H9 (cell line): ENCODE measurements around the gene RPL12. TPM values are rescaled to one million over a fixed set of nuclear protein-coding genes. Genes with fewer than 3 reads are reported as not detected.

Experiments
- DNase-seq: peaks from one replicate; pipeline ENCODE4 v3.0.0-alpha.2; 2017
- H2AFZ ChIP-seq: one replicate; pipeline ENCODE4 v1.6.1; 2013; ENCODE audit warnings: mild to moderate bottlenecking, low read length, control low read depth, moderate library complexity
- H2AK5ac ChIP-seq: 2 replicates; pipeline ENCODE4 v1.6.1; 2013; ENCODE audit warnings: low read length, control low read depth, mixed read lengths; ENCODE audit not compliant: insufficient read length
- H2BK120ac ChIP-seq: one replicate; pipeline ENCODE4 v1.6.1; 2013; ENCODE audit warnings: low read depth, mild to moderate bottlenecking, low read length, control low read depth, inconsistent platforms; ENCODE audit not compliant: poor library complexity, severe bottlenecking
- H2BK12ac ChIP-seq: 2 replicates; pipeline ENCODE4 v1.6.1; 2013; ENCODE audit warnings: low read length, control low read depth, mixed read lengths, low read depth; ENCODE audit not compliant: insufficient read length
- H2BK15ac ChIP-seq: 2 replicates; pipeline ENCODE4 v1.6.1; 2013; ENCODE audit warnings: low read depth, low read length, control low read depth
- H2BK20ac ChIP-seq: one replicate; pipeline ENCODE4 v1.6.1; 2013; ENCODE audit warnings: low read depth, mild to moderate bottlenecking, low read length, control low read depth, inconsistent platforms; ENCODE audit not compliant: poor library complexity, severe bottlenecking
- H2BK5ac ChIP-seq: 2 replicates; pipeline ENCODE4 v1.6.1; 2013; ENCODE audit warnings: low read length, control low read depth, mixed read lengths; ENCODE audit not compliant: insufficient read length
- H3K14ac ChIP-seq: 2 replicates; pipeline ENCODE4 v1.6.1; 2013; ENCODE audit warnings: low read length, control low read depth; ENCODE audit not compliant: insufficient read depth
- H3K18ac ChIP-seq: 2 replicates; pipeline ENCODE4 v1.6.1; 2013; ENCODE audit warnings: low read depth, mild to moderate bottlenecking, mixed read lengths, low read length, control low read depth; ENCODE audit not compliant: insufficient read length
- H3K23ac ChIP-seq: 2 replicates; pipeline ENCODE4 v1.6.1; 2013; ENCODE audit warnings: low read length, control low read depth, mixed read lengths, low read depth; ENCODE audit not compliant: insufficient read length
- H3K23me2 ChIP-seq: 2 replicates; pipeline ENCODE4 v1.6.1; 2013; ENCODE audit warnings: low read depth, mild to moderate bottlenecking, mixed read lengths, low read length, control low read depth; ENCODE audit not compliant: insufficient read length, poor library complexity, severe bottlenecking
- H3K27ac ChIP-seq: 2 replicates; pipeline ENCODE4 v1.5.1; 2013; ENCODE audit warnings: low read length, control low read depth, mixed read lengths, low read depth; ENCODE audit not compliant: insufficient read length
- H3K27me3 ChIP-seq: 2 replicates; pipeline ENCODE4 v1.6.1; 2013; ENCODE audit warnings: low read length, control low read depth, inconsistent platforms; ENCODE audit not compliant: insufficient read depth
- H3K4ac ChIP-seq: 2 replicates; pipeline ENCODE4 v1.6.1; 2013; ENCODE audit warnings: low read depth, mild to moderate bottlenecking, control low read depth, inconsistent platforms, low read length, moderate library complexity
- H3K4me1 ChIP-seq: 2 replicates; pipeline ENCODE4 v1.6.1; 2013; ENCODE audit warnings: low read length, control low read depth, inconsistent platforms; ENCODE audit not compliant: insufficient read depth
- H3K4me2 ChIP-seq: 2 replicates; pipeline ENCODE4 v1.6.1; 2013; ENCODE audit warnings: low read length, control low read depth, mixed read lengths; ENCODE audit not compliant: insufficient read length, insufficient read depth
- H3K56ac ChIP-seq: 2 replicates; pipeline ENCODE4 v1.6.1; 2013; ENCODE audit warnings: low read depth, mild to moderate bottlenecking, mixed read lengths, low read length, control low read depth; ENCODE audit not compliant: insufficient read length
- H3K79me1 ChIP-seq: 2 replicates; pipeline ENCODE4 v1.6.1; 2013; ENCODE audit warnings: low read depth, mild to moderate bottlenecking, moderate library complexity, low read length, control low read depth, inconsistent platforms; ENCODE audit not compliant: insufficient read depth, poor library complexity, severe bottlenecking
- H3K79me2 ChIP-seq: 2 replicates; pipeline ENCODE4 v1.6.1; 2013; ENCODE audit warnings: low read length, control low read depth, inconsistent platforms; ENCODE audit not compliant: insufficient read depth
- H3K9ac ChIP-seq: 2 replicates; pipeline ENCODE4 v1.6.1; 2013; ENCODE audit warnings: low read length, control low read depth, mixed read lengths; ENCODE audit not compliant: insufficient read length; ENCODE audit errors: extremely low read depth
- H3K9me3 ChIP-seq: one replicate; pipeline ENCODE4 v1.6.1; 2013; ENCODE audit warnings: low read depth, low read length, inconsistent platforms; ENCODE audit not compliant: control insufficient read depth
- H3T11ph ChIP-seq: one replicate; pipeline ENCODE4 v1.6.1; 2013; ENCODE audit warnings: mild to moderate bottlenecking, low read length, control low read depth, inconsistent platforms
- H4K20me1 ChIP-seq: one replicate; pipeline ENCODE4 v1.6.1; 2013; ENCODE audit not compliant: control insufficient read depth, insufficient read length, insufficient read depth
- H4K5ac ChIP-seq: 2 replicates; pipeline ENCODE4 v1.6.1; 2013; ENCODE audit warnings: low read depth, mild to moderate bottlenecking, mixed read lengths, low read length, control low read depth; ENCODE audit not compliant: insufficient read length
- H4K8ac ChIP-seq: replicated peaks from 2 replicates; pipeline ENCODE4 v1.6.1; 2013; ENCODE audit warnings: low read length, control low read depth, mixed read lengths, low read depth; ENCODE audit not compliant: insufficient read length
- H4K91ac ChIP-seq: 2 replicates; pipeline ENCODE4 v1.6.1; 2013; ENCODE audit warnings: low read depth, mild to moderate bottlenecking, moderate library complexity, mixed read lengths, low read length, control low read depth; ENCODE audit not compliant: insufficient read length
- H3K27ac Mint-ChIP-seq, 3 experiments: 2 replicates in 2 of 3; 3 replicates in 1 of 3; pipeline ENCODE4 v1.8.0; 2020 to 2021; ENCODE audit warnings: mixed read lengths in 3 of 3, mild to moderate bottlenecking in 1 of 3, moderate library complexity in 1 of 3
- H3K27me3 Mint-ChIP-seq: 2 replicates; pipeline ENCODE4 v1.8.0; 2021; ENCODE audit warnings: low read depth, mild to moderate bottlenecking, moderate library complexity, mixed read lengths
- H3K36me3 Mint-ChIP-seq, 3 experiments: 2 replicates in 2 of 3; 3 replicates in 1 of 3; pipeline ENCODE4 v1.8.0; 2020 to 2021; ENCODE audit warnings: low read depth in 3 of 3, mixed read lengths in 3 of 3; ENCODE audit not compliant: insufficient read depth in 1 of 3
- H3K4me1 Mint-ChIP-seq, 2 experiments: 2 replicates each; pipeline ENCODE4 v1.8.0; 2020; ENCODE audit warnings: mixed read lengths in 2 of 2
- H3K4me3 Mint-ChIP-seq, 2 experiments: 2 replicates in 1 of 2; 3 replicates in 1 of 2; pipeline ENCODE4 v1.8.0; 2020 to 2021; ENCODE audit warnings: mild to moderate bottlenecking in 2 of 2, mixed read lengths in 2 of 2, moderate library complexity in 1 of 2
- H3K9me3 Mint-ChIP-seq, 2 experiments: 2 replicates in 1 of 2; 3 replicates in 1 of 2; pipeline ENCODE4 v1.8.0; 2020; ENCODE audit warnings: mild to moderate bottlenecking in 2 of 2, mixed read lengths in 2 of 2, moderate library complexity in 1 of 2
- WGBS: extraction: QIAGEN DNeasy Blood & Tissue Kit; methylation state at CpG from one replicate; pipeline ENCODE4 v1.1.7; 2013; ENCODE audit warnings: missing lambda C conversion rate, low lambda C conversion rate, mixed read lengths; ENCODE audit not compliant: insufficient read length; ENCODE audit errors: extremely low coverage; 5-methylcytosine and 5-hydroxymethylcytosine counted together
- total RNA-seq: library from RNA; stranded (reverse); gene quantifications from 2 replicates; pipeline ENCODE4 v1.2.1, GENCODE V29; 2021
- TF ChIP-seq, protein P1 (sequence below): fragments of 200-600 bp; sonication (generic); conservative IDR thresholded peaks from 3 replicates; pipeline ENCODE4 v1.8.0; 2021; ENCODE audit warnings: antibody characterized with exemption, mild to moderate bottlenecking

The RPL12 gene
- total RNA-seq, 1 experiment from 2014 or later, result 1,710 TPM

DNA sequence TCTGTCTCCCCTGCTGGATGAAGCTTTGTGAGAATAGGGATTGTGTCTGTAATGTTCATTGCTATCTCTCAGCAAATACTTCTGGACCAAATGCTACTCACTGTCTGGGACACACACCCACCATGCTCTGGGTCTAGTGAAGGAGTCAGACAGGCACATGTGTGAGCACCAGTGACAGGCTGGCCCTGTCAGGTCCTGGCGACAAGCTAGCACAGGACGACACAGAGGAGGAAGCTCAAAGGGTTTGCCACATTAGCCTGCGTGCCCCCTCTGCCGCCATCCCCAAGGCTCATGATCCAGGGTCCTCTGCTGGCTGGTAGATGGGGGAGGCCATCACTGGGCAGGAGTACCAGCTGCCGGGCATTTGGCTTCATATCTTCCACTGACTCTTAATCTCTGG, 23.4 kb upstream of the RPL12 start:
- Histone ChIP-seq H2BK120ac (no peak overlapping the region), H3K23me2 (no peaks in the 10 kb centered on the region), H4K5ac (no peak overlapping the region), H3K27ac (no peak overlapping the region), H3K14ac (no peak overlapping the region), H2AFZ (no peak overlapping the region), H3K4ac (no peak overlapping the region), H4K8ac (no peak overlapping the region), H4K91ac (no peak overlapping the region), H3T11ph (no peak overlapping the region), H3K9ac (no peak overlapping the region), H3K23ac (no peak overlapping the region), H2BK5ac (no peak overlapping the region), H3K9me3 (no peaks in the 10 kb centered on the region), H2BK15ac (no peak overlapping the region), H3K56ac (no peak overlapping the region), H3K79me2 (no peaks in the 10 kb centered on the region), H4K20me1 (no peaks in the 10 kb centered on the region), H3K18ac (no peak overlapping the region), H2BK20ac (no peak overlapping the region), H3K79me1 (no peaks in the 10 kb centered on the region), H2BK12ac (no peak overlapping the region), H2AK5ac (no peak overlapping the region), H3K27me3 (no peaks in the 10 kb centered on the region), H3K4me2 (no peak overlapping the region), H3K4me1 (no peaks in the 10 kb centered on the region)
- Mint-ChIP-seq H3K4me1 (peaks cover 7 to 9% of the 10 kb centered on the region in 2 experiments; a peak in 3 of 4 replicates), H3K36me3 (peaks cover 0 to 30% (median 28%) of the 10 kb centered on the region in 3 experiments; a peak in 6 of 7 replicates), H3K27ac (no peak overlapping the region), H3K4me3 (no peak overlapping the region), H3K9me3 (no peaks in the 10 kb centered on the region), H3K27me3 (no peaks in the 10 kb centered on the region)
- no CpG with 5 or more reads among the region's 5 CpGs for WGBS
- TF ChIP-seq, protein P1, sequence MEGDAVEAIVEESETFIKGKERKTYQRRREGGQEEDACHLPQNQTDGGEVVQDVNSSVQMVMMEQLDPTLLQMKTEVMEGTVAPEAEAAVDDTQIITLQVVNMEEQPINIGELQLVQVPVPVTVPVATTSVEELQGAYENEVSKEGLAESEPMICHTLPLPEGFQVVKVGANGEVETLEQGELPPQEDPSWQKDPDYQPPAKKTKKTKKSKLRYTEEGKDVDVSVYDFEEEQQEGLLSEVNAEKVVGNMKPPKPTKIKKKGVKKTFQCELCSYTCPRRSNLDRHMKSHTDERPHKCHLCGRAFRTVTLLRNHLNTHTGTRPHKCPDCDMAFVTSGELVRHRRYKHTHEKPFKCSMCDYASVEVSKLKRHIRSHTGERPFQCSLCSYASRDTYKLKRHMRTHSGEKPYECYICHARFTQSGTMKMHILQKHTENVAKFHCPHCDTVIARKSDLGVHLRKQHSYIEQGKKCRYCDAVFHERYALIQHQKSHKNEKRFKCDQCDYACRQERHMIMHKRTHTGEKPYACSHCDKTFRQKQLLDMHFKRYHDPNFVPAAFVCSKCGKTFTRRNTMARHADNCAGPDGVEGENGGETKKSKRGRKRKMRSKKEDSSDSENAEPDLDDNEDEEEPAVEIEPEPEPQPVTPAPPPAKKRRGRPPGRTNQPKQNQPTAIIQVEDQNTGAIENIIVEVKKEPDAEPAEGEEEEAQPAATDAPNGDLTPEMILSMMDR, result no peak
- DNase-seq, result no peak
